Astrocyte (in vitro differentiated cells and primary cell): ENCODE measurements around the gene NRP1.

Experiments
- EZH2 ChIP-seq: IDR thresholded peaks from 2 replicates; pipeline ENCODE4 v1.6.1; 2012; ENCODE audit warnings: mild to moderate bottlenecking, low read length, inconsistent platforms; ENCODE audit not compliant: insufficient read depth
- TF ChIP-seq, protein P1 (sequence below): IDR thresholded peaks from 2 replicates; pipeline ENCODE4 v1.5.1; 2011; ENCODE audit warnings: low read depth, mild to moderate bottlenecking, inconsistent platforms, low read length, moderate library complexity; ENCODE audit not compliant: insufficient read depth

DNA sequence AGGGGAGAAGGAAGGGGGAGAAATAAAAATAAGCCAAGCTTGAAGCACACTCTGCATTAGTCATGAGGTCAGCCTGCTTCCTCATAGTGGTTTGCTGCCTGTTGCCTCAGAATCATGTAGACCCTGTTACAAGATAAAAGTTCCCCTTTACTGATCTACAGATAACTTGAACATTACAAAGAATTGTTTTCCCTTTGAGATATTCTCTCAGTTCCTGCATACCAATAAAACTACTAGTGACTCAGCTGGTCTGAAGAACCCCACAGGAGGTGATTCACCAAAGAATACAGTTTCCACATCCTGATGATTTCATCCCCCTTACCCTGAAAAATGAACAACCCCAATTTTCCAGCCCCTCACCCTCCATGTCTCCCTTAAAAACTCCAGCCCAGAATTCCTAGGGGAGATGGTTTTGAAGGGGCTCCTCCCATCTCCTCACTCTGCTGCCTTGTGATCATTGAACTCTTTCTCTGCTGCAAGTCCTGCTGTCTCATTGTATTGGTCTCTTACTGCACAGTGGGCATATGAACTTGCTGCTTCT is 31.5 kb upstream of the NRP1 start:
- TF ChIP-seq, protein P1, sequence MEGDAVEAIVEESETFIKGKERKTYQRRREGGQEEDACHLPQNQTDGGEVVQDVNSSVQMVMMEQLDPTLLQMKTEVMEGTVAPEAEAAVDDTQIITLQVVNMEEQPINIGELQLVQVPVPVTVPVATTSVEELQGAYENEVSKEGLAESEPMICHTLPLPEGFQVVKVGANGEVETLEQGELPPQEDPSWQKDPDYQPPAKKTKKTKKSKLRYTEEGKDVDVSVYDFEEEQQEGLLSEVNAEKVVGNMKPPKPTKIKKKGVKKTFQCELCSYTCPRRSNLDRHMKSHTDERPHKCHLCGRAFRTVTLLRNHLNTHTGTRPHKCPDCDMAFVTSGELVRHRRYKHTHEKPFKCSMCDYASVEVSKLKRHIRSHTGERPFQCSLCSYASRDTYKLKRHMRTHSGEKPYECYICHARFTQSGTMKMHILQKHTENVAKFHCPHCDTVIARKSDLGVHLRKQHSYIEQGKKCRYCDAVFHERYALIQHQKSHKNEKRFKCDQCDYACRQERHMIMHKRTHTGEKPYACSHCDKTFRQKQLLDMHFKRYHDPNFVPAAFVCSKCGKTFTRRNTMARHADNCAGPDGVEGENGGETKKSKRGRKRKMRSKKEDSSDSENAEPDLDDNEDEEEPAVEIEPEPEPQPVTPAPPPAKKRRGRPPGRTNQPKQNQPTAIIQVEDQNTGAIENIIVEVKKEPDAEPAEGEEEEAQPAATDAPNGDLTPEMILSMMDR: no peak
- no peak for TF ChIP-seq EZH2
